Activated T-cell treated with anti-CD3 and anti-CD28 coated beads, Interleukin-2, amount 50 U/mL, for 48 hours (primary cell): Measurements from ENCODE around the gene C5orf46.
"Not testable (repeated sequence)": the region's sequence is repeated elsewhere in the genome, so short reads cannot be mapped to it uniquely, and the experiment has no call there.

ENCODE experiments used
- DNase-seq, 2 experiments: peaks; one replicate each; pipeline ENCODE4 v3.0.0-alpha.2; 2020

Gene C5orf46

GRCh38 chr5:147892696-147893296 lies 13.5 kb downstream of the C5orf46 start:
- DNase-seq, result no peak

GRCh38 chr5:147887930-147888329 lies 18.4 kb downstream of the C5orf46 start:
- DNase-seq, result no peak

GRCh38 chr5:147887026-147887627 lies 19.2 kb downstream of the C5orf46 start:
- DNase-seq, result no peak

GRCh38 chr5:147882586-147883313 lies 23.6 kb downstream of the C5orf46 start:
- no peak for DNase-seq

DNA sequence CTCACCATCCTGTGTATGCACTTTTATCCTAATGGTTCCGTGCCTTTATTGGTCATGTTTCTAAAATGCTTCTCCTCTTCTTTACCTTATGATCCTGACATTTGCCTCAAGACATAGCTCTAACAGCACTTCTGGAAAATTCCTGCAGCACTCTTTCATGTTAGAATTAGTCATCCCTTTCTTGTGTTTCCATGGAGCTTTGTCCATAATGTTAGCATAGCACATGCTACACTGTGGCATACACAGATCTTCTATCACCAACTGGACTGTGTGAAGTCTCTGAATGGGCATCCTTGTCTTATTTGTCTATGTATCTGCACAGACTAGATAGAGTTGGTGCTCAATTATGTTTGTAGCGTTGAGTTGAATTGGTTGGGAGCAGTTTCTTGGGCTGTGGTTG lies 25.9 kb downstream of the C5orf46 start:
- no peak for DNase-seq

DNA sequence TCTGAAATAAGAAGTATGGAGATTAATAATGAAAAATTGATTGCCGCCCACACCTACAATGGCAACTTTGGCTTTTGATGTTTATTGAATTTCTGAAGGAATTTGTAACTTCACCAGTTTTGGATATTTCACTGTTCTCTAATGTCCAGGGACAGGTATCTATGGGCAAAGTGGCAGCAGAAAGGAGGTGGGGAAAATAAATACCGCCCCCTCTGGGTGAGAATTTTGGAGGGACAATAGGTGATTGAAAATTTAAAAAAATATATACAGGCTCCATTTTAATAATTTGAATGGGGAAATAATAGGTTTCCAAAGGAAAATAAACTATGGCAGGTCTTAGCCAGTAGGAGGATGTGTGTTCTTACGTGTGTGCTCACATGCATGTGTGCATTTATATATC lies 26.6 kb downstream of the C5orf46 start:
- DNase-seq, result no peak

DNA sequence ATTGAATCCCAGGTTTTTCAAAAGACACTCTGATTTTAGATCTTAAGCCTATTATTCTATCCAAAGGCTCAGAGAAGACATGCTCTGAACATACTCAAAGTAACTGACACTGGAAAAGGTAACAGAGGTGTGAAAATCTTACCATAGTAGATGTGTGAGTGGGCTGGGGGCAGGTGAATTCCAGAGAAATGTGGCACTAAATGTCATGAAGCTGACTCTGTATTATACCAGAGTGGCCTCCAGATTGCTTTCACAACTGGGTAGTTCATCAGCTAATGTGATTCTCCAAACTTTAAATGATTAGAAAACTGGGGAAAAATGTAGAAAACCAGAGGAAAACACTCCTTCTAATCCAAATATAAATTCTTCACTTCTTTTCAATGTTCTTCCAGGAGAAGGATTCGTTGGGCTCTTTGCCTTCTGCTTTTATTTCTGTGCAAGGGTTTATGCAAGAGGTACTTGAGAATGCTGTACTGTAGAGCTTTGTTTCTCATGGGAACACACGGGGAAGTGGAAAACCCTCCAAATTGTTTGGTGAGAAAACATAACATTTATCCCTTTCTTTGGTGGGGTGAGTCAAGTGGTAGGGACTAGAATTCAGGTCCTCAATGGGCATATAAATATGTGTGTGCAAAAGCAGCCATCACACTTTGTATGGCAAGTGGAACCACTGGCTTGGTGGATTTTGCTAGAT lies 28.1 kb downstream of the C5orf46 start, which contains the start of gene SCGB3A2:
TSS of gene SCGB3A2 (plus strand) at position 646 of the 694 bp plus-strand sequence. CDS start 93 bp downstream, outside the sequence.
- DNase-seq, result no peak

- no peak for DNase-seq
Observed at GRCh38 chr5:147876626-147877025, 29.7 kb downstream of the C5orf46 start.

DNA sequence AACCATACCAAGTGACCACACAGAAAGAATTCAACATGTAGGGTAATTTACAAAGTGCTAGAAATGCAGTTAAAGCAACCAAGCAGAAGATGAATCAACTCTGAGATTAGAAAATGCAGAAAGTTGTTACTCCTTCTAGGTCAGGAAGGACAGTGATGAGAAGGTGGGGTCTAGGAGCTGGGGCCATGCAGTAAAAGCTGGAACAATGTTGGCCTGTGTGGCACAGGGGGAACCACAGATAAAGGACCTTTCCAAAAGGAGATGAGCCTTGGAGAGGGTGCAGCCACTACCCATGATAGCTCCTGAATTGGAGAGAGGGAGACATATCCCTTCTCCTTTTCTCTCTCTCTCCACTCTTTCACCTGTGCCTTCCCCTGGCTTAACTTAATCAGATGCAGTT lies 30.2 kb downstream of the C5orf46 start:
- DNase-seq, result no peak

- no peak for DNase-seq
Observed at GRCh38 chr5:147874910-147875367, 31.4 kb downstream of the C5orf46 start.

- not testable (repeated sequence) for DNase-seq
Observed at GRCh38 chr5:147874118-147874875, 32.0 kb downstream of the C5orf46 start.

- DNase-seq, result not testable (repeated sequence)
Observed at GRCh38 chr5:147872744-147873435, 33.4 kb downstream of the C5orf46 start.

GRCh38 chr5:147871980-147872549 lies 34.3 kb downstream of the C5orf46 start:
- not testable (repeated sequence) for DNase-seq

DNA sequence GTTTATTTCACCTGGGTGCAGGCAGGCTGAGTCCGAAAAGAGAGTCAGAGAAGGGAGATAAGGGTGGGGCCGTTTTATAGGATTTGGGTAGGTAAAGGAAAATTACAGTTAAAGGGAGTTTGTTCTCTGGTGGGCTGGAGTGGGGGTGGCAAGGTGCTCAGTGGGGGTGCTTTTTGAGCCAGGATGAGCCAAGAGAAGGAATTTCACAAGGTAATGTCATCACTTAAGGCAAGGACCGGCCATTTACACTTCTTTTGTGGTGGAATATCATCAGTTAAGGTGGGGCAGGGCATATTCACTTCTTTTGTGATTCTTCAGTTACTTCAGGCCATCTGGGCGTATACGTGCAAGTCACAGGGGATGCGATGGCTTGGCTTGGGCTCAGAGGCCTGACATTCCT lies 36.4 kb downstream of the C5orf46 start:
- not testable (repeated sequence) for DNase-seq

DNA sequence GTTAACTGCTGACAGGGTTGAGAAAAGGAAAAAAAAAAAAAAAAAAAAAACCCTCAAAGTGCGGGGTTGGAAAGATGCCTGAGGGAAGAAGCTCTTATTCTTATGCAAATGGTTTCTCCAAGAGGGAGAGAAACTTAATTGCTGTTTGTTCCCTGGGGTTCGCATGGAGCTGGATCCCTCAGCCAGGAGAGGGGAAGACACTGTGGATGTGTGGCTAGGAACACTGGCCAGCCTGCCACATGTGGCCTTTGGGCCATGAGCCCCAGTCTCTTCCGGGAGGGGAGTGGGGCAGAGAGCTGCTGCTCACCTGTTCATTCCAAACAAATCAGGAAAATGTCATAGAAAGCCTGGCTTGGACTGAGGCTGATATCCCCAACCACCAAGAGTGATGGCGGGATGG lies 37.2 kb downstream of the C5orf46 start:
- DNase-seq, result no peak

- DNase-seq, result no peak
Observed at GRCh38 chr5:147863454-147864158, 42.7 kb downstream of the C5orf46 start.

- no peak for DNase-seq
Observed at GRCh38 chr5:147860641-147861025, 45.7 kb downstream of the C5orf46 start.

GRCh38 chr5:147859962-147860640 lies 46.2 kb downstream of the C5orf46 start:
- no peak for DNase-seq

GRCh38 chr5:147858565-147858964 lies 47.8 kb downstream of the C5orf46 start:
- no peak for DNase-seq
